Measurements from ENCODE around the gene MCFD2. TPM values are rescaled to one million over a fixed set of nuclear protein-coding genes. Genes with fewer than 3 reads are reported as not detected.
A peak's percentile ranks its signal among the peaks of the same experiment; 100 is the strongest.

The MCFD2 gene
- total RNA-seq, 1 experiment from 2014 or later, result 199 TPM

DNA sequence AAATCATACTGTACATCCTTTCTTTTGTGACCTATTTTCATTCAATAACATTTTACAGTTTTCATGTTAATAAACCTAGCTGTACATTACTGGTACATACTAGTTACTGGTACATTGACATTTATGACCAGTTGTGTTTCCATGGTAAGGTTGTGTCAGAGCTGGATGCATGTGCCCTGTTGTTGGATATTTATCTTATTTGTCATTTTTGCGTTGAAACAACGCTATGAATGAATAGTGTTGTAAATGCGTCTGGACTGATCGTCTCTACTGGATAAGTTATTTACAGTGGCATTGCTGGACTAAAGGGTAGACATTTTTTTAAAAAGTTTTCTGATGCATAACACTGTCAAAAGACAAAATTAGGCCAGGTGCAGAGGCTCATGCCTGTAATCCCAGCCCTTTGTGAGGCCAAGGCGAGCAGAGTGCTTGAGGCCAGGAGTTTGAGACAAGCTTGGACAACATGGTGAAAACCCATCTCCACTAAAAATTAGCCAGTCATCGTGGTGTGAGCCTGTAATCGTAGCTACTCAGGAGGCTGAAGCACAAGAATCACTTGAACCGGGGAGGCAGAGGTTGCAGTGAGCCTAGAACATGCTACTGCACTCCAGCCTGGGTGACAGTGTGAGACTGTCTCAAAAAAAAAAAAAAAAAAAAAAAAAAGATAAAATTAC lies 40.2 kb downstream of the MCFD2 start:
- DNase-seq (ENCODE audit: low read depth), result no peak

DNA sequence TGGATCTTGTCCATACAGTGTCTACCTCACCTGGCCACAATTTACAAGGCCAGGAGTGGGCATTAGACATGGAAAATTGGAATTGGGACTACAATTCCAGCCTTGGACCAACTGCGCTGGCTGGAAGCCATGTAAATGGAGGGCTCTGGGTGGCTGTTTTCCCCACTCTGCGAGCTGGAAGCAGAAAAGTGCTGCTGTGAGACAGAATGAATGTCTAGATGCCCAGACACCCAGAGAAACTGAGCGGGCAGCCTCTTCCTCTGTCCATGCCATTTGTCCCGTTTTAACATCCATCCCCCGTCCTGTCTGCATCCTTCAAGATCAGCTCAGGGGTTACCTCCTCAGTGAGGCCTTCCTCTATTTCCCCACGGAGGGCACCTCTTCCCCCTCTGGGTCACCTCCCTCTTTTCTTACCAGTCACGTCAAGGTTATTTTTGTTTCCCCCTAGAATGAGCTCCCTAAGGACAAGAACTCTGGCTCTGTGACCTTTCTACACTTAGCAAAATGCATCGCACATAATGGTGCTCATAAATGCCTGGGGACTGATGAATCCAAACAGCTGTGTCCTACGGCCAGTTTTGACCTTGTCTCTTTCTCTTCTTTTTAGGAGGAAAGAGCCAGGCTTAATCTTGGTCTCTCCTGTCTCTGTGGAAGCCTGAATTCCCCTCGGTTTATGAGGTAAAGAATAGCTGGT lies 41.2 kb downstream of the MCFD2 start:
- DNase-seq (ENCODE audit: low read depth), result peak; percentile 61

DNA sequence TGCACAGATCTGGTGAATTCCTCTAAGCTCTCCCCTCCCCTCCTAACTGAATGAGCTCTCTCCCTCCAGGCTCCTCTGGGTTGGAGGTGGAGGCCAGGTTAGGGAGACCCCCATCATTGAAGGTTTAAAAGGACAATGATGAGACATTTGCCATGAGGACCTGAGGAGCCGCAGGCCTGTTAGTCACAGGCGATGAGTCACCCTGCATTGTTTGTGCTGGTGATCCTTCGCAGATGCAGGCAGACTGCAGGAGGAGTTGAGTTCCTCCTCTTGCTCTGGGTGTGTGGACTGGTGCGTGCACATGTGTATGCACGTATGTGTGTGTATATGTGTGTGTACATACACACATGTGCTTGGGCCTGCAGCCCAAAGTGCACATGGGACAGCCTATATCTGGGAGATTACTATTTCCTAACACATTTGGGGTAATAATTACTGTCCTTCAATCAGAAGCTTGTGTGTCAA lies 42.0 kb downstream of the MCFD2 start:
- peak; percentile 96 for DNase-seq (ENCODE audit: low read depth)

DNA sequence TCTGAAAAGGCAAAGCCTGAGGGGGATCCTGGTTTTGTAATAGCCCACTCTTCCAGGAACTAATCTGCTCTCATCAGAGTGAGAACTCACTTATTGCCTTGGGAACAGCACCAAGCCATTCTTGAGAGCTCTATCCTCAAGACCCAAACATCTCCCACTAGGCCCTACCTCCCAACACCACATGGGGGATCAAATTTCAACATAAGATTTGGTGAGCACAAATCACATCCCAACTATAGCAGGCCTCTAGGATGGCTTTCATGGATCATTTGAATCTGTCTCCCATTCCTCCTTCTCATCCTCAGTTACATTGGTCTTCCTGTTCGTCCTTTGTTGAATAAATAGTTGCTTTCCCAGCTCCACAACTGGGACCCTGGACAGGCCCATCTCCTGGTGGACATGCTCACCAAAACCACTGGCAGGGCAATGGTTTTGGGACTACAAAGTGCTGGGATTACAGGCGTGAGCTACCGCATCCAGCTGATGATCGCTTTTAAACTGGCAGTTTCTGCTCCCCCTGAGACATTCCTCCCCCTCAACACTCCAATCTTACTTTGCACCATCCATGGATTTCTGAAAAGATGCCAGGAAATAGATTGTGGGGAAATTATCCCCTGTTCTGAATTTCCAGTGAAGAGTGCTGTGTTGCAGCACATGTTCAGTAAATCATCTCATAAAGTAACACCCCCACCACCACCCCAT lies 42.6 kb downstream of the MCFD2 start:
- peak; percentile 52 for DNase-seq (ENCODE audit: low read depth)

DNA sequence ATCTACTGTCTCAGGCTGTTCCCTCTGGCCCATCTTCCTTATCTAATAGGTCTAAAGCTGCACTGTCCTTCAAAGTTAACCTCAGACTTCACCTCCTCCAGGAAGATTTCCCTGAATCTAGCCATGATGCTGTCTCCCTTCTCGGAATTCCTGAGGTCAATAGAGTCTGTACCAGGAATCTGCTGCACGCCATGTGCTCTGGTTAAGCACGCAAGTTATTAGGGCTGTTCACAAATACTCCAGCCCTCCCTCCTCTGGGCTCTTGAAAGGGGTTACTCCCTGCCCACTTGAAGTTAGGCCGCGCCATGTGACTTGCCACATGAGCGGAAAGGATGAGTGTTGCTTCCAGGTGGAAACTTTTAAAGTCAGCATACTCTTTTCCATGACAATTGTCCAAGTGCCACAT lies 43.6 kb downstream of the MCFD2 start:
- DNase-seq (ENCODE audit: low read depth), result no peak

DNA sequence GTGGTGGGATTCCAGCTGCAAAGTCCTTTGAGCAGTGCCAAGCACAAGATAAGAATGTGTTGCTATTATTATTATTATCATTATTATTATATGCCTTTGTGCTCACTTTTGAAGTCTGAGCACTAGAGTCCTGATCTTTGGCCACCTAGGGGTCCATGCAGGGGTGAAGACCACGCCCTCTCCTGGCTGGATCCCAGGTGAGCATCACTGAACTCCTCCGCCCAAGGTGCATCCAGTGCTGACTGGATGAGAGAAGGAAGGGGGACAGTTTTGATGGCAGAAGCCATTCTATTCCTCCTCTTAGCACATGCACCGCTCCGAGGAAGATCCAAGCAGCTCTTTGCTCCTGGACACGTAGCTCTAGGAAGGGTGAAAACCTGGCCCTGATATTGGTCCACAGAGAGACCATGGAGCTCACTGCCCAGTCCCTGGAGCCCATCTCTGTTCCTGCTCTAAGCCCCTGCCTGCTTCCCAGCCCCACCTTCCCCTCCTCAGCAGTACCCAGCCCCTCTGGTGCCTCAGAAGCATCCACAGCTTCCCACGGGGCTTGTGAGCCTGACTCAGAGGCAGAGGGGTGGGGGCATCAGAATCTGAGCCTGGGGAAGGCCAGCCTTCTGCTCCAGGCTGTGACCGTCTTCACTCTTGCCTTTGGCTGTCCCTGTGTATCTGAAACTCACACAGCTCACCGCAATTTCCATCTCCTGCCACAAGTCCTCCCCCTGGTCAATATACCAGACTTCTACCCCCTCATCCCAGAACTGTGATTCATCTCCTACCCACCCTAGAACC lies 45.4 kb downstream of the MCFD2 start:
- no peak for DNase-seq (ENCODE audit: low read depth)

DNA sequence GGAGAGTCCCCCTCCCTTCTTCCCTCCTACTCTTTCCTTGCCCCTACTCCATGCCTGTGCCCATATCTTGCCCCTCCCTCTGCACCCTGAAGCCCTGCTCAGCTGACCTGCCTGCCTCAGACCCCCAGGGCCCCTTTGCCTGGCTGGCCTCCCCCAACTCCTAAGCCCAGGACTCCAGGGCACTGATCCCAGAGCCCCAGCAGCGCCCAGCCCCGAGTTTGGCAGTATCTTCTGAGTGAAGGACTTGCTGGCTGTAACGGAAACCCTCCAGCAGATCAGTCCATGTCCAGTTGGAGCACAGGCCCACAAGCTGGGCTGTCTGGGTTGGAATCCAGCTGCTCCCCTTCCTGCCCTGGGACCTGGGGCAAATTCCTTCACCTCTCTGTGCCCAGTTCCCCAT lies 46.0 kb downstream of the MCFD2 start:
- DNase-seq (ENCODE audit: low read depth), result no peak

DNA sequence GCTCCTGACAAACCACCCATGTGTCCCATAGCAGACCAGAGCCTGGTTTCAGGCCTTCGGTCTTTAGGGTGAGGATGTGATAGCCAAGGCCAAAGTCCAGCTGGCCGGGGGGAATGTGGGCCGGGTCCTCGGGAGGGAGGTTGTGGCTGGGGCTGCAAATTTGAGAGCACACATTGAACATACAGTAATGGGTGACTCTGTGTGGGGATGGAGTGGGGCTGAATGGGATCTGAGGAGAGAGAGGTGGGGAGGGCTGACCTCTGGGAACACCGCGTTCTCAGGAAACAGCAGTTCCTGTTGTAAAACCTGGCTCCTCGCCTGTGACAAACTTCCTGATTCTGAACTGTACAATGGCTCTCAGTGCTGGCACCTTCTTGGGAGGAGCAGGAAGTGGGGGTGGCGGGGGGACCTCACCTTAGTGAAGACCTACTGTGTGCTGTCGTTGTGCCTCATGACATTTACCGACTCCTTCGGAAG lies 48.8 kb downstream of the MCFD2 start:
- DNase-seq (ENCODE audit: low read depth), result no peak

DNA sequence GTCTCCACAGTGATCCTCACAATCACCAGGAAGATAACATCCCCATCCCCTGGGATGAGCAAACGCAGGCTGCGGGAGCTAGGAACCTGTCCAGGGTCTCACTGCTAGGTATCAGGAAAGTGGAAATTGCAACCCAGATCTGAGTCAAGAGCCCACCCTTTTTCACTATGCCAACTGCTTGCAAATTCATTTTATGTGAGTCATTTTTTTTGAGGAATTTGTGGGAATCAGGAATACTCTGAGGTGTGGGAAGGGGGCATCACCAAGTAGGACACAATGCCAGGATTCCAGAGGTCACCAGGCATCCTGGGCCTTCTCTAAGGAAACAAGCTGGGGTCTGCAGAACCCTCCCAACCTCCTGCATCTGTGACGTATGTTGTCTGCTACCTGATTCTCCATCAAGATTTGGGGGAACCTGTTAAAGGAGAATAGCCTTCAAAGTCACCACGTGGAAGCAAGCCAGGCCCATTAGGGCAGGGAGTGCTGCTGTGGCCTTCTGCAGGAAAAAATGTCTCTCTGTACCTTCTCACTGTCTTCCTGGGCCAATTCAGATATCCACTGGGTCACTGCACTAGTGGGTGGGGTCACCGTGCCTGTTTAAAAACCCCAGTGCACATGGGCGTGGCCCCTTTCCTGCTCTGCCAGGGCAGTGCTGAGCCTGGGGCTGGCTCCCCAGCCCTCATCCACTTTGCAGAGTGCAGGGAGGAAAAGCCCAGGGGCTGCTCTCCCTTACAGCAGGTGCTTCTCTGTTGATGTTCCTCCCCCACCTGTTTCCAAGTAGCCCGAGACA lies 50.2 kb downstream of the MCFD2 start:
- peak; percentile 55 for DNase-seq (ENCODE audit: low read depth)

DNA sequence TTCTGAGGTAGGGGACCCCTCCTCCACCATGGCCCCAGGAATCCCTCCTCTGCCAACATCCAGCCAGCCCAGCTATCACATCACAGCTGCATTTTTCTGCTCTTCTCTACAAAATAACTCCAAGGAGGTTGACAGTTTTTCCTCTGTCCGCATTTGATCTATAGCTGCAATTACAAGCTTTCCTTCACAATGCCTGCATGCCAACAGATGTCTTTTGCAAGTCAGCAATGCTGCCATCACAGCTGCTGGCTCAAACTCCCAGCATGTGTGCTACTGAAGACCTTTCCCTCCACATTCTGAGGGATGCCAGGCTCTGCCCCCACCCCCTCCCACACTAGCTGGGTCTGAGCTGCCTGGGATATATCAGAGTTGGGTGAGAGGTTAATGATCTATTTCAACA lies 51.7 kb downstream of the MCFD2 start:
- no peak for DNase-seq (ENCODE audit: low read depth)

DNA sequence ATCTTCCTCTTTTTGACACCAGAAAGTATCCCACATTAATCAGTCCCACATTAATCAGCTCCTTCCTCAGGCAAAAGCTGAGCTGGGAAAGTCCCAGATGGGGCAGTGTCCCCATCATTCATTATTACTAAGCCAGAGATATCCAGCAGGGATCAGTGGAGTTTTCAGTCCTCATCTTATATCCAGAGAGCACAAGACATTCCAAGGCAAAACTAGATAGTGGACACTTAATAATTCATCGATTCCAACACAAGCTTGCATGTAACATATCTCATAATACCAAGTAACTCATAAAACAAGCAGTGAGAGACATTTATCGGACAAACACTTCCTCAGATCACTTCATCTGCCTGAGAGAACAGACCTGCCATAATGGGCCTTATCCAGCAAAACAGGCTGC lies 53.1 kb downstream of the MCFD2 start:
- no peak for DNase-seq (ENCODE audit: low read depth)

DNA sequence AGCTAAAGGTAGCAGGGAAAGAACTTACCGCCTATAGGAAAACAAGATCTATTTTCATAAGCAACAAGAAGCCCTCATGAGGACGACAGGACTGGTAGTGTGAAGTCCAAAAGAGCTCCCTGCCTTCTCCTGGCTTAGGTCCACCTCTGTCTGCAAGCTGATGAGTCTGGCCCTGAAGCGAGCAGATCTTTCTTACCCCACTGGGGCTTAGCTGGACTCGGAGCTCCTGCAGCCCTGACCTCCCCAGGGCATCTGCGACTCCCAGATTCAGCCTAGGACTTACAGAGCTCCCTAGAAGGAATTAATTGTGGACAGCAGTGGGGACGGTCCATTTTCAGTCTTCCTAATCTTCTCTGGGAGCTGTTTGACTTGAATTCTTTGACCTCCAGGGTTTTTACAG lies 53.7 kb downstream of the MCFD2 start:
- no peak for DNase-seq (ENCODE audit: low read depth)

DNA sequence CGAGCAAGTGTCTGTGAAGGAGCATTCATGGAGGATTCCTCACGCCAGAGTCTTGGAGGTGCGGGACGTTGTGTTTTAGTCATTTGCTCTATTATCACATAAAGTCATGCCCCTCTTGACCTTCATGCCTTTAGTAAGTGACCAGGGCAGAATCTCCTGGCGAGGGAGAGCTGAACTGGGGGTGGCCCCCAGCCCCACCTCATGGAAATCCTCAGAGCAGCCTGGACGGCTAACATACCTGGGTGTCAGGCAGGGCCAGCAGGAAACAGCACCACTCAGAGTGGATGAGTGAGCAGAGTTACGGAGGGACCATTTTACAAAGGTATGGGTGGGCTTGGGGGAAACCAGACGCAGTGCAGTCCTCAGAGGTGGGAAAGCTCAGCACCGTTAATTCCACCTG lies 56.1 kb downstream of the MCFD2 start:
- no peak for DNase-seq (ENCODE audit: low read depth)

DNA sequence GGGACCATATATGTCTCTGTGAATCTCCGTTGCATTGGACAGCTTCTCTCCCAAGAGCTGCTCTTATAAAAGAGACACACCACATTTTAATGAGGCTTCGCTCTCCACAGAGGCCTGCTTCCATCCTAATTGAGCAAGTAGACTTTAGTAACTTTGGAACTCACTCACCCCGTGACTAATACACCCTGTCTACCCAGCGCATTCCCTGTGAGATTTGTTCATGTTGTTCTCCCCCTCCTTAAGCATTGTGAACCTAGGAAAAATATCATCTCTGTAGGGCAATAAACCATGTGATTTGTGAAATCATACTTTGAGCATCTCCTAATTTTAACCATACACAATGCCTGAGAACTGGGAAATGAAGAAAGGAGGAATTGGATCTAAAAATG lies 56.9 kb downstream of the MCFD2 start:
- peak; percentile 84 for DNase-seq (ENCODE audit: low read depth)

DNA sequence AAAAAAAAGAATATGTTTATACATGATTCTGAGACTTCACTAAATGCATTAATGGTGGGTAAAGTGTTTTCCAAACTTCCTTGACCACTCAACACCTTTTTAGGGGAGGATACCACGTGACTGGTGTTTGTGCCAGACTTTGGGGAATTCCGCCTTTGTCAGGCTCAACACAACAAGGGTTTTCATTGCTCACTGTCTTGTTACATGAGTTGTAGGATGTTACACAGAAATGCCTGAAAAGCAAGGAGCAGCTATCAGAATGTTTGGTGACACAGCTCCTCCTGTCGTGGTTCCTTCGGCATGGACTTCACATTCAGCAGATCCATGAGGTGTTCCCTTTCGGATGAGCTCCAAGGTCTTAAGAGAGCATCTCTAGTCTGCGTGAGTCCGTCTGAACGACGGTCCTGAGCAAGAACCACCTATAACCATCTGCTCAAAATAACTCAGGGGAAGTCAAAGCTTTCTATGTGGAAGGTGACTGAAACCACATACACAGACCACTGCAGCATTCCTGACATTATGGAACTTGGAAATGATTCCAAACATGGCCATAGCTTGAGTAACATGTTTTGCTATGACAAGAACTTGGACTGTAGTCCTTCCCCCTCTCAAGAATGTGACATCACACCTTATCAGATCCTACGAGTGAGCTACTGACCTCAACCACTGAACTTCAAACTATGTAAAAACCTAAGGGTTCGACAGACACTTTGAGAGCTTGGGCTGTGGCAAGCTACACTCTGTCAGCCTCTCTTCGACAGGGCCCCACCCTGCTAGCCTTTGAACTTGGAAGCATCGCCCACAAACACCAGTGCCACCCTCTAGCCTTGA lies 57.5 kb downstream of the MCFD2 start:
- DNase-seq (ENCODE audit: low read depth), result peak; percentile 94

DNA sequence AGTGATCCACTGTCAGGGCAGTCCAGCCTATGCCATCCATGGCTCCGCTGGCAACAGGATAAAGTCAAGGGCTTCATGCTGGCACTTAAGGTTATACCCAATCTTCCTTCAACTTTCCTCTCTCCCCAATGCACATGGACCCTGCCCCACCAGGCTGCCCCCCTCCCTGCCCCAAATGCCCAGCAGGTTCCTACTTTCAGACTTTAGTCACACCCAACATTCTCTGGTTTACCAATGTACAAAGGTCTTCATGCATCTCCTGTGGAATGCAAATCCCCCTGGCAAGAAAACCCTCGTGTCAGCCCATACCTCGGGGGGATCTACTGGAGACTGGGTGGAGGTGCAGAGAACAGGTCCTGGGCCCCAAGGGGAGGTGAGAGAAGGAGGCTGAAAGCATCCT lies 59.3 kb downstream of the MCFD2 start:
- DNase-seq (ENCODE audit: low read depth), result no peak

DNA sequence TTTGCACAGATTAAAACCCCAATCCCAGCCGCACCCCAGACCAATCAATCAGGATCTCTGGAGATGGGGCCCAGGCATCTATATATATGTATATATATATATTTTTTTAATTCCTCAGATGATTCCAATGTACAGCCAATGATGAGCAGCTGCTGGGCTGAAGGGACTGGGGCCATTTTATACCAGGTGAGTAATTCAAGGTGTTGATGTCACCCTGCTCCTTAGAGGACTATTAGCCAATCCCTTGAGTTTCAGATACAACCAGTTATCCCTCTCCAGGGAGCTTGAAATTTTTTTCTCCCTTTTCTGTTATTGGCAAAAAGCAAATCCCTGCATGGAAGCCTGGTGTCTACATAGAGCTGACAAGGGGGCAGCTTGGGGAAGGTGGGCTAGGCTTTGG lies 59.8 kb downstream of the MCFD2 start:
- DNase-seq (ENCODE audit: low read depth), result no peak

DNA sequence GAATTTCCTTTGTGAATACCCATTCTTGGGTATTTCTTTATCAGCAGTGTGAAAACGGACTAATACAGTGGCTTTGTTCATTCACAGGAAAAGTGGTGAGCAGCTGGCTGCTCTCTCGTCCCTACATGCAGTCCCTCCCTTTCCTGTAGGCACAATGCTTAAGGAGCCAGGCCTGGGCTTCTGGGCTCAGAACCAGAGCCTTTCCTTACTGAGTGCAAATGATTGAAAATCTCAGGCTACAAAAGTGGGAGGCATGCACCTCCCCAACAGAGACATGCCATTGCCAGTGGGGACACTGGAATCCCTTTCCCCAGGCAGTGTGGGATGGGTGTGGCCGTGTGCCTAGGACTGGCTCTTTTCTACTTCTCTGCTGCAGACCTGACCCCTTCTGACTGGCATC lies 61.3 kb downstream of the MCFD2 start:
- DNase-seq (ENCODE audit: low read depth), result no peak

DNA sequence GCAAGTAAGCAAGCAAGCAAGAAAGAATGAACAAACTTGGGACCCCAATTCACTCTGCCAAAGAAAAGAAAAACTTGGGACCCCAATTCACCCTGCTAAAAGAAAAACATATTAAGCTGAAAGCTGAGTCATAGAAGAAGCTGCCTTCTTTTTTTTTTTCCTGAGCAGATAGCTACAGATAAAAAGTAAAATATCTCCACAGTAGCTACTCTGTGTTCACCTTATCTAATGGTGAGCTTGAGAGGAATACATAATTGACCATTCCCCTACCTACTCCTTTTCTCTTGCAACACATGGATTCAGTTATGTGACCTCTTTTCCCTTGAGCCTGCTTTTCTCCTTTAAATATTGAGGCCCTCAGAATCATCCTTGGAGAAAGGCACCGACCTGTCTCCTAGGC lies 63.0 kb downstream of the MCFD2 start:
- no peak for DNase-seq (ENCODE audit: low read depth)

DNA sequence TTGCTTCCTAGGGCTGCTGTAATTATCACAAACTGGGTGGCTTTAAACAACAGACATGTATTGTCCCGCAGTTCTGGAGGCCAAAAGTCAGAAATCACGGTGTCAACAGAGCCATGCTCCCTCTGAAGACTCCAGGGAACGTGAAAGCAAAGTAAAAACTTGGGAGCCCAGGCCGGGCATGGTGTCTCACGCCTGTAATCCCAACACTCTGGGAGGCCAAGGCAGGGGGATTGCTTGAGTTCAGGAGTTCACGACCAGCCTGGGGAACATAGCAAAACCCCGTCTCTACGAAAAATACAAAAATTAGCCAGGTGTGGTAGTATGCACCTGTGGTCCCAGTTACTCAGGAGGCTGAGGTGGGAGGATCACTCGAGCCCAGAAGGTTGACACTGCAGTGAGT lies 63.5 kb downstream of the MCFD2 start:
- DNase-seq (ENCODE audit: low read depth), result no peak

Measured in M059J (cell line).